Measurements from ENCODE around the gene DYNAP. TPM values are rescaled to one million over a fixed set of nuclear protein-coding genes. Genes with fewer than 3 reads are reported as not detected.

The DYNAP gene
- total and polyA plus RNA-seq, 2 of the 13 experiments (the other 11 are each of a cell fraction or from before 2014, with no cell fraction given), result not detected

DNA sequence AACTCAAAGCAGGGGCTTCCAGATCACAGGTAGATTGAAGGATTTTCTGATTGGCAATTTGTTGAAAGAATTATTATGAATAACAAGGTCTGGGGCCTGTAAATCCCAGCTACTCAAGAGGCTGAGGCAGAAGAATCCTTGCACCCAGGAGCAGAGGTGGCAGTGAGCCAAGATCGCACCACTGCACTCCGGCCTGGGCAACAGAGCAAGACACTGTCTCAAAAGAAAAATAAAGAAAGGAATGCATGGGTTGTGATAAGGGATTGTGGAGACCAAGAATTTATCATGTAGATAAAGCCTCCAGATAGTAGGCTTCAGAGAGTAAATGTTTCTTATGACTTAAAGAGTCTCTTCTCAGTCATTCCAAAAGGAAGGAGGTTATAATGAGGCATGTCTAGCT is 35.8 kb upstream of the DYNAP start:
- Histone ChIP-seq H3K27me3 (ENCODE audit: control insufficient read depth in 1 of 2, insufficient read depth in 2 of 2, low read length in 2 of 2) (no peaks in the 10 kb centered on the region), H3K27ac (ENCODE audit: extremely low read length, insufficient read depth, low read length) (no peak overlapping the region), H3K9ac (ENCODE audit: insufficient read depth, low read depth, low read length) (no peak overlapping the region), H3K9me3 (ENCODE audit: low read length) (peaks cover 20% of the 10 kb centered on the region; the same call in 1 of the 2 replicates), H3K79me2 (ENCODE audit: insufficient read depth, low read length) (no peaks in the 10 kb centered on the region), H3K4me1 (ENCODE audit: insufficient read depth, low read length) (no peaks in the 10 kb centered on the region), H4K20me1 (ENCODE audit: insufficient read depth, low read length) (no peaks in the 10 kb centered on the region), H2AFZ (ENCODE audit: low read length) (no peak overlapping the region), H3K4me2 (ENCODE audit: low read depth, low read length) (no peak overlapping the region), H3K4me3 (replicated peaks in 1 of 3; ENCODE audit: insufficient read depth in 1 of 3, low read depth in 2 of 3, low read length in 3 of 3) (no peak overlapping the region), H3K36me3 (replicated peaks in 1 of 2; ENCODE audit: control insufficient read depth in 1 of 2, insufficient read depth in 2 of 2, low read length in 2 of 2) (no peaks in the 10 kb centered on the region)
- no peak for ATAC-seq
- no peak for DNase-seq (ENCODE audit: low spot score)
- in situ Hi-C loops (cut with HindIII; ENCODE audit: extremely low pct_ligation_motif_present, low pct_unique_long_range_greater_than_20kb), result loop anchor here (10.0 kb wide), 1 partner anchor 120 kb away; no protein-coding TSS in a partner anchor
- no TSS peak for BruUV-seq (replicated peaks)
- intact Hi-C loops (cut with micrococcal nuclease; ENCODE audit: unreplicated experiment), result no loop called here
- CTCF ChIA-PET (ENCODE audit: low intra/inter-chr PET ratio, low total read pairs), result no interaction called here
- WGBS (ENCODE audit: low lambda C conversion rate), result 3% methylated on average over 2 of the region's 2 CpGs
- TF ChIP-seq PHF5A (CRISPR knock-in tag; IDR thresholded peaks at IDR 0.05; ENCODE audit: low read depth, unreplicated experiment) (no peak), MIER2 (CRISPR knock-in tag; IDR thresholded peaks at IDR 0.05) (no peak)
- TF ChIP-seq, protein P1, sequence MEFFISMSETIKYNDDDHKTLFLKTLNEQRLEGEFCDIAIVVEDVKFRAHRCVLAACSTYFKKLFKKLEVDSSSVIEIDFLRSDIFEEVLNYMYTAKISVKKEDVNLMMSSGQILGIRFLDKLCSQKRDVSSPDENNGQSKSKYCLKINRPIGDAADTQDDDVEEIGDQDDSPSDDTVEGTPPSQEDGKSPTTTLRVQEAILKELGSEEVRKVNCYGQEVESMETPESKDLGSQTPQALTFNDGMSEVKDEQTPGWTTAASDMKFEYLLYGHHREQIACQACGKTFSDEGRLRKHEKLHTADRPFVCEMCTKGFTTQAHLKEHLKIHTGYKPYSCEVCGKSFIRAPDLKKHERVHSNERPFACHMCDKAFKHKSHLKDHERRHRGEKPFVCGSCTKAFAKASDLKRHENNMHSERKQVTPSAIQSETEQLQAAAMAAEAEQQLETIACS (CRISPR knock-in tag; IDR thresholded peaks at IDR 0.05), result no peak
- FAIRE-seq, result no peak
- POLR2A ChIA-PET, result no interaction called here

DNA sequence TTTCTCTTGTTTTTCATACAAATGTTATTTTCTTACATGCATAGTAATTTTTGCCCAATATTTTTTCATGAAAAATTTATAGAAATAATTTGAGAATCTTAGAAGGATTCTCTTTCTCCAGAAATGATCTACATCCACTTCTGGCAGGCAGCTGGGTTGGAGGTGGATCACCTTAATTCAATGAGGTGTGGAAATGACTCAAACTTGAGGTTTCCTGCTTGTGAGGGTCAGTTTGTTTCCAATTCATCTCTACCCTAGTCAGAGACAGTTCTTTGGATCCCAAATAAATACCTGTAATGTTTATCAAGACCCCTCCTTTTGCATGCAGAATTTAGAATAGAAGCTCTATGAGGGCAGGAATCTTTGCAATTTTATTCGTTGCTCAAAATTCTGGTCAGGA is 35.0 kb upstream of the DYNAP start:
- POLR2A ChIA-PET, result no interaction called here
- intact Hi-C loops (cut with micrococcal nuclease; ENCODE audit: unreplicated experiment), result no loop called here
- 0% methylated on average over 1 of the region's 1 CpG for WGBS (ENCODE audit: low lambda C conversion rate)
- no peak for TF ChIP-seq ZNF138 (CRISPR knock-in tag; IDR thresholded peaks at IDR 0.05; ENCODE audit: low read depth)
- TF ChIP-seq LCORL (IDR thresholded peaks at IDR 0.05), result no peak
- no peak for TF ChIP-seq LCORL (CRISPR knock-in tag; IDR thresholded peaks at IDR 0.05)
- TF ChIP-seq POLR2AphosphoS5 (IDR thresholded peaks at IDR 0.05; ENCODE audit: low read depth, low read length), result no peak
- TF ChIP-seq, protein P2, sequence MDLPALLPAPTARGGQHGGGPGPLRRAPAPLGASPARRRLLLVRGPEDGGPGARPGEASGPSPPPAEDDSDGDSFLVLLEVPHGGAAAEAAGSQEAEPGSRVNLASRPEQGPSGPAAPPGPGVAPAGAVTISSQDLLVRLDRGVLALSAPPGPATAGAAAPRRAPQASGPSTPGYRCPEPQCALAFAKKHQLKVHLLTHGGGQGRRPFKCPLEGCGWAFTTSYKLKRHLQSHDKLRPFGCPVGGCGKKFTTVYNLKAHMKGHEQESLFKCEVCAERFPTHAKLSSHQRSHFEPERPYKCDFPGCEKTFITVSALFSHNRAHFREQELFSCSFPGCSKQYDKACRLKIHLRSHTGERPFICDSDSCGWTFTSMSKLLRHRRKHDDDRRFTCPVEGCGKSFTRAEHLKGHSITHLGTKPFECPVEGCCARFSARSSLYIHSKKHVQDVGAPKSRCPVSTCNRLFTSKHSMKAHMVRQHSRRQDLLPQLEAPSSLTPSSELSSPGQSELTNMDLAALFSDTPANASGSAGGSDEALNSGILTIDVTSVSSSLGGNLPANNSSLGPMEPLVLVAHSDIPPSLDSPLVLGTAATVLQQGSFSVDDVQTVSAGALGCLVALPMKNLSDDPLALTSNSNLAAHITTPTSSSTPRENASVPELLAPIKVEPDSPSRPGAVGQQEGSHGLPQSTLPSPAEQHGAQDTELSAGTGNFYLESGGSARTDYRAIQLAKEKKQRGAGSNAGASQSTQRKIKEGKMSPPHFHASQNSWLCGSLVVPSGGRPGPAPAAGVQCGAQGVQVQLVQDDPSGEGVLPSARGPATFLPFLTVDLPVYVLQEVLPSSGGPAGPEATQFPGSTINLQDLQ (CRISPR knock-in tag; IDR thresholded peaks at IDR 0.05), result no peak
- no peak for TF ChIP-seq KMT2A (CRISPR knock-in tag; IDR thresholded peaks at IDR 0.05)
- TF ChIP-seq, protein P3, sequence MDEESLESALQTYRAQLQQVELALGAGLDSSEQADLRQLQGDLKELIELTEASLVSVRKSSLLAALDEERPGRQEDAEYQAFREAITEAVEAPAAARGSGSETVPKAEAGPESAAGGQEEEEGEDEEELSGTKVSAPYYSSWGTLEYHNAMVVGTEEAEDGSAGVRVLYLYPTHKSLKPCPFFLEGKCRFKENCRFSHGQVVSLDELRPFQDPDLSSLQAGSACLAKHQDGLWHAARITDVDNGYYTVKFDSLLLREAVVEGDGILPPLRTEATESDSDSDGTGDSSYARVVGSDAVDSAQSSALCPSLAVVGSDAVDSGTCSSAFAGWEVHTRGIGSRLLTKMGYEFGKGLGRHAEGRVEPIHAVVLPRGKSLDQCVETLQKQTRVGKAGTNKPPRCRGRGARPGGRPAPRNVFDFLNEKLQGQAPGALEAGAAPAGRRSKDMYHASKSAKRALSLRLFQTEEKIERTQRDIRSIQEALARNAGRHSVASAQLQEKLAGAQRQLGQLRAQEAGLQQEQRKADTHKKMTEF (CRISPR knock-in tag; IDR thresholded peaks at IDR 0.05), result no peak
- no peak for TF ChIP-seq RAD21 (CRISPR knock-in tag; IDR thresholded peaks at IDR 0.05)
- no peak for TF ChIP-seq SATB2 (CRISPR knock-in tag; IDR thresholded peaks at IDR 0.05)

More for the DNA sequence above, 35.0 kb upstream of the DYNAP start:
- H3K4me2 ChIP-seq (ENCODE audit: low read depth, low read length), result no peak overlapping the region
- no peaks in the 10 kb centered on the region for H3K27me3 ChIP-seq (ENCODE audit: control insufficient read depth in 1 of 2, insufficient read depth in 2 of 2, low read length in 2 of 2)
- H4K20me1 ChIP-seq (ENCODE audit: insufficient read depth, low read length), result no peaks in the 10 kb centered on the region
- peaks cover 15% of the 10 kb centered on the region; the same call in 1 of the 2 replicates for H3K9me3 ChIP-seq (ENCODE audit: low read length)
- FAIRE-seq (no peak), ATAC-seq (no peak), DNase-seq (ENCODE audit: low spot score) (no peak)
- CTCF ChIA-PET (ENCODE audit: low intra/inter-chr PET ratio, low total read pairs), result no interaction called here
- no peak overlapping the region for H3K4me3 ChIP-seq (replicated peaks in 1 of 3; ENCODE audit: insufficient read depth in 1 of 3, low read depth in 2 of 3, low read length in 3 of 3)
- H3K4me1 ChIP-seq (ENCODE audit: insufficient read depth, low read length), result no peaks in the 10 kb centered on the region
- H2AFZ ChIP-seq (ENCODE audit: low read length), result no peak overlapping the region
- H3K27ac ChIP-seq (ENCODE audit: extremely low read length, insufficient read depth, low read length), result no peak overlapping the region
- no TSS peak for BruUV-seq (replicated peaks)
- no peaks in the 10 kb centered on the region for H3K36me3 ChIP-seq (replicated peaks in 1 of 2; ENCODE audit: control insufficient read depth in 1 of 2, insufficient read depth in 2 of 2, low read length in 2 of 2)
- H3K79me2 ChIP-seq (ENCODE audit: insufficient read depth, low read length), result no peaks in the 10 kb centered on the region
- in situ Hi-C loops (cut with HindIII; ENCODE audit: extremely low pct_ligation_motif_present, low pct_unique_long_range_greater_than_20kb), result loop anchor here (10.0 kb wide), 1 partner anchor 119 kb away; no protein-coding TSS in a partner anchor
- no peak overlapping the region for H3K9ac ChIP-seq (ENCODE audit: insufficient read depth, low read depth, low read length)
